HL-60/S4 treated with retinoic acid at 250 ng/mL for 4 days and 3 days (cell line): ENCODE data around the gene CDK3.

Source experiments
- in situ Hi-C: fragments of 300-500 bp; cut with MboI; formaldehyde crosslinking; loops from 2 replicates; pipeline ENCODE4 v1.7.0; 2022; ENCODE audit warnings: low sequenced_read_pairs

The CDK3 gene

DNA sequence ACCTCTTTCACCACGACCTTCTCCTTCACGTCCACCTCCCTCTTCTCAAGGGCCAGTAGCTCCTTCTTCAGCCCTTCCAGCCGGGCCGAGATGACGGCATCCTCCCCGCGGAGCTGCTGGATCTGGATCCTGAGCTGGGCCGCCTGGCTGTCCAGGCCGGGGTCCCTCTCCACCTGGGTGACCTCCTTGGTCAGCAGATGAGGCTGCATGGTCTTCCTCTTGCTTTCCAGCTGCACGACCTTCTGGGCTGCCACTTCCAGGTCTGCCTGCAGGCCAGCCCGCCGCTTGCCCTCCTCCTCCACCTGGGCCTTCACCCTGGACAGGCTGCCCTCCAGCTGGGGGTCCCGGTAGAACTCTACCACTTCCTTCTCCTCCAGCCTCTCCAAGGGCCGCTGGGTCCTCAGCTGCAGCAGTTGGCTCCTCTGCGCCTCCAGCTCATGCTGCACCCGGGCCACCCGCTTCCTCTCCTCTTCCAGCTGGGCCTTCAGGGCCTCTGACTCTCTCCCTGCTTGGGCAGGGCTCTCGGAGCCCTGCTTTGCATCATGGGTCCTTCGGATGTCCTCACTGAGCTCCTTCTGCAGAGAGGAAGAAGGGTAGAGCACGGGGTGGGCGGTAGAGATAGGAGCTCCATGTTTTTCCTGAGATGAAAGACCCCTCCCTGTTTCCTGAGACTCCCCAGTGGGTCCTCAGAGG, 9.5 kb downstream of the CDK3 start:
- in situ Hi-C loops = loop anchor here (5.0 to 10.0 kb wide), 2 partner anchors 93 to 285 kb away; no protein-coding TSS in a partner anchor

DNA sequence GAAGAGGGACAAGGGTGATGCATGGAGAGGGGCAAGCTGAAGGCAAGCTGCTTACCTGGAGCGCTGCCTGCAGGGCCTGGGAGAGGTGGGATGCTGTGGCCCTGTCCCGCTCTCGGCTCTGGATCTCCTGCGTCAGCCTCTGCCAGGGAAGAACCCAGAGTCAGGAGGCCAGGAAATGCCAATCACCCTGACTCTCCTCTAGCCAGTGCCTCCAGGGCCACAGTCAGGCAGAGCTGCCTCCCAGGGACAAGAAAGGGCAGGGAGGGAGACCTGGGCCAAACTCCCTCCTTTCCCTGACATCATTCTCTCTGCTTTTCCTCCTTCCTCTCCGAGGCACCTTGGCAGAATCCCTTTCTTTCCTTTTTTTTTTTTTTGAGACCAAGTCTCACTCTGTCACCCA, 11.3 kb downstream of the CDK3 start:
- in situ Hi-C loops = loop anchor here (10.0 kb wide), 1 partner anchor 283 kb away; no protein-coding TSS in a partner anchor

DNA sequence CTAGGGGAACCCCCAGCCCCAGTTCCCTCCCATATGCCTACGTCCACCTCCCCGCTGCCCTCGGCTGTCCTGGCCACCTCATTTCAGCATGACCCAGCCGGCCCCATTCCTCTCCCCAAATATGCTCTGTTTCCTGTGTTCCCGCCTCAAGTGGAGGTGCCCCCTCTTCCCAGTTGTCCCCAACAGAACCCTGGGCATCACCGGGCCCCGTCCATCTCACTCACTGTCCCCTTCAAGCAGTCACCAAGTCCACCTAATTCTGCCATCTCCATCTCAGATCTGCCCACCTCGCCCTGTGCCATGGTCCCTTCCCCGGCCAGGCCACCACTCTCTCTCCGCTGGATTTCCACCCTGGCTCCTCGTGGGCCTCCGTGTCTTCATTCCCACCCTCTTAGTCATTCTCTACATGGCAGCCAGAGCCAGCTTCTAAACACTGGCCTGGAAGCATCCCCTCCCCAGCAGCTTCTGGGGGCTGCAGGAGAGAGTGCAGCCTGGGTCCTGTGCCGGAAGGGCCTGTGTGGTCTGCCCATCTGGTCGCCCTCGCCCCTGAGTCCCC, 12.8 kb downstream of the CDK3 start:
- in situ Hi-C loops = loop anchor here (10.0 kb wide), 1 partner anchor 281 kb away; no protein-coding TSS in a partner anchor

GRCh38 chr17:76014100-76014924, 13.7 kb downstream of the CDK3 start:
- in situ Hi-C loops = loop anchor here (10.0 kb wide), 1 partner anchor 280 kb away; no protein-coding TSS in a partner anchor

DNA sequence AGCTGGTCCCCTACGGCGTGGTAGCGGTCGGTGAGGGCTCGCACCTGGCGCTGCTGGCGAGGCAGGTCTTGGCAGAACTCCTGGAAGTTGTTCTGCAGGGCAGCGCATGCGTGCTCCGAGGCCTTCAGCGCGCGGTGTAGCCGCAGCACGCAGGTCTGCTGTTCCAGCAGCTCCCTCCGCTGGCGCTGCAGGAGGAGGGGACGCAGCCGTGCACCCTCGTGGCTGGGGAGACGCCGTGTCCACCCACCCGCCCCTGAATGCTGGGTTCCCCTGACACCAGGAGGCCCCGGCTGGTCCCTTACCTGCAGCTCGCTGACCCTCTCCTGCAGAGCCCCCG, 14.2 kb downstream of the CDK3 start:
- in situ Hi-C loops = loop anchor here (10.0 kb wide), 1 partner anchor 280 kb away; no protein-coding TSS in a partner anchor

DNA sequence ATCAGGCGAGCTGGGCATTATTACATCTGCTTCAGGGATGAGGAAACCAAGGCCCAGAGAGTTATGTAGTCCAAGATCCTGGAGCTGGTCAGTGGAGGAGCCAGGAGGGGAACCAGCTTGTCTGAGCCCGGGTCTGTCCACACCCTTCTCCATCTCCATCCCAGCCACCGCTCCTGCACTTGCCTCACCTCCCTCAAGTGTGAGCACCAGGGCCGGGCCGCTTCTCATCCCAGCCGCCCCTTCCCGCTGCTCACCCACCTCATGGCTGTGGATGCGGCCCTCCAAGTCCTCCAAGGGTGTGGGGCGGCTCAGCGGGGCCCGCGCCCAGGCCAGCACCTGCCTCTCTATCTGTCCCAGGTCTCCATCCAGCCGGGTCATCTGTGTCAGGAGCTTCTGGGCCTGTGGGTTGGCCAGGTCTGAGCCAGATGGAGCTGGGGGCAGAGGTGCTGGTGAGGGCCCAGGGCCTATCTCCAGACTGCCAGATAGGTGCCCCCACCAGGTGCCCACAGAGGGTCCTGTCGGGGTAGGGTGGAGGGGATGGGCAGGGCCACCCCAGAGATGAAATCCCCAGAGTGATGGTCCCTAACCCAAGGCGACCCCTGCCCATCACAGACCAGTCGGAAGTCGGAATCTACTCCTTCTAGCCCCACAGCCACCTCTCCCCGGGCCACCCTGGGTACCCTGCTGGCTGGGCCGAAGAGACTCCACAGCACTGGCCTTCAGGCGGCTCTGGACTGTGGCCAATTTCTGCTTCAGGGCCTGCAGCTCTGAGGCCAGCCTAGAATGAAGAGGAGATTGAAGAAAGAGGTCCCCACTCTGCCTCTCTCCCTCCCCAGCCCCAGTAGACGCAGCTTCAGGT, 17.1 kb downstream of the CDK3 start:
- in situ Hi-C loops = loop anchor here (10.0 kb wide), 1 partner anchor 277 kb away; no protein-coding TSS in a partner anchor

GRCh38 chr17:76018340-76018680, 17.7 kb downstream of the CDK3 start:
- in situ Hi-C loops = loop anchor here (10.0 kb wide), 1 partner anchor 276 kb away; no protein-coding TSS in a partner anchor

DNA sequence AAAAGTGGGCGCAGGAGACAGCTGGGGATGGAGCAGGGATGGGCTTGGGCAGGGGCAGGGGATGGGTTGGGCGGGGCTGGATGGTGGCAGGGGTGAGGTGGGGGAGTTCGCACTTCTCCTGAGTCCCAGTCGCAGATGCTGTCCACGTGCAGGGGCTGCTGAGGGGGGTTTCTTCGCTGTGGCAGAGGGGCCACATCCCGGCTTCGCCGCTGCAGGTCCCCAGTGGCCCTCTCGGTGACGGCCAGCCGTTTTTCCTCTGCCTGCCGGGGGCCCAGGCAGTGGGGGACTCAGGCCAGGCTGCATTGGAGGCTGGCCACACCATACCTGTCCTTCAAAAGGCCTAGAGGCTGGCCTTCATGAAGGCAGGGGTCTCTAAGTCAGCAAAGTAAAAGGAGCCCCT, 18.1 kb downstream of the CDK3 start:
- in situ Hi-C loops = loop anchor here (10.0 kb wide), 1 partner anchor 276 kb away; no protein-coding TSS in a partner anchor

DNA sequence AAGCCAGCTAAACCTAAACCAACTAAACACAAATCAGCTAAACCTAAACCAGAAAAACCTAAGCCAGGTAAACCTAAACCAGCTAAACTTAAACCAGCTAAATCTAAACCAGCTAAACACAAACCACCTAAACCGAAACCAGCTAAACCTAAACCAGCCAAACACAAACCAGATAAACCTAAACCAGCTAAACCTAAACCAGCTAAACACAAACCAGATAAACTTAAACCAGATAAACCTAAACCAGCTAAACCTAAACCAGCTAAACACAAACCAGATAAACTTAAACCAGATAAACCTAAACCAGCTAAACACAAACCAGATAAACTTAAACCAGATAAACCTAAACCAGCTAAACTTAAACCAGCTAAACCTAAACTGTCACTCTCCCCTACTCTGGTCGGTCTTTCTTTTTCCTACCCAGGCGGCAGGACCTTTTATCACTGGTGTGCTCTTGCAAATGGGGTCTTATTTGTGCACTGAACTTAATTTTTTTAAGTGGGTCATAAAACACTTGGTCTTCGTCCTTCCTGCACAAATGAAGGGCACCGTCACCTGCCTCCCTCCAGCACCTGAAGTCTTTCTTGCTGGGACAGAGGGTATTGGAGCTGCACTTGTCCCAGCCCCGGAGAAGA, 19.3 kb downstream of the CDK3 start:
- in situ Hi-C loops = loop anchor here (10.0 kb wide), 1 partner anchor 275 kb away; no protein-coding TSS in a partner anchor

- in situ Hi-C loops = no loop called here
Observed at GRCh38 chr17:76022285-76022684, 21.6 kb downstream of the CDK3 start.

GRCh38 chr17:76022973-76023899, 22.6 kb downstream of the CDK3 start:
- in situ Hi-C loops = no loop called here

DNA sequence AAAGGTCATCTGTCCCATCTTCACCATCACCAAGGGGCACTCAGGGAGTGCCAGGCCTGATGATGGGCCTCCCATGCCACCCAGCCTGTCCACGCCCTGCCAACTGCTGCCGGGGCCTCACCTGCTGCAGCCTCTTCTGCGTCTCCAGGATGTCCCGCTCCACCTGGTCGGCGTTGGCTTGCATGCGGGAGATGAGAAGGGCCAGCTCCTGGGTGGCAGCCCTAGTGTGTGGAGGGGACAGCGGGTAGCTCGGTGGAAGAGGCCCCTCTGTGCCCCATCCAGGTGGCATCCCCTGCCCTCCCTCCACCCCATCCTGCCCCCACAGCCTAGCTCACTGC, 23.2 kb downstream of the CDK3 start:
- in situ Hi-C loops = no loop called here

- in situ Hi-C loops = no loop called here
Observed at GRCh38 chr17:76024353-76024752, 23.7 kb downstream of the CDK3 start.

DNA sequence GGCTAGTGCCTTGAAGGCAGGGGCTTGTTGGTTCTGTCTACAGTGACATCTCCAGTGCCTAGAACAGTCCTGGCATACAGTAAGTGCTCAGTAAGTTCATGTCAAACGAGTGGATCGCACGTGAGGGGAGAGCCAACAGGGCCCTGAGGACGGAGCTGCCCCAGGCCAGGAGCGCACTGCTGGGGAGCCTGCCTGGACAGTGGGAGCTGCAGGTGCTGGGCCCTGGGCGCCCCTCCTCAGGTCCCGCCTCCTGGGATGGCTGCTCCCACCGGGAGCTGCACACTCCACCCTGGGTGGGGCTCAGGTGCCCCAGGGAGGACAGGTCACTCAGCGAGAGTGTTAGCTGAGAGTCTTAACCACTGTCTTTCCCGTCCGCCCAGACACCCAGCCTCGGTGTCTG, 24.6 kb downstream of the CDK3 start:
- in situ Hi-C loops = no loop called here

DNA sequence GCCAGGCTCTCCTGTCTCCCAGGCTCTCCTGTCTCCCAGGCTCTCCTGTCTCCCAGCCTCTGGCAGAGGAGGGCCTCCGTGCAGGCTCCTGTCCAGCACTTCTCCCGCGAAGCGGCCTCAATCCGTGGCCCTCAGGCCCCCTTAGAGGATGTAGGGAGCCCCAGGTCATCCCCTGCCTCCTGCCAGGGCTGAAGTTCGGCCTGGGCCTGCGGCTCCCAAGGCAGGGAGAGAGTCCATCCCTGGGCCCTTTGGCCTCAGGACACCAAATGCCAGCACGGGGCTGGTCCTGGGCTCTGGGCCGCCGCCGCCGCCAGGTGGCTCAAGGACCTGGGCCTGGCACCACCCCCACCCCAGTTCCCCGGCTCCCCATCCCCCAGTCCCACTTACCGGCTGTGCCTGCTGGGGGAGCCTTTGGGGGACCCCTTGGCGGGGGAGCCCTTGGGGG, 26.1 kb downstream of the CDK3 start:
- in situ Hi-C loops = no loop called here

DNA sequence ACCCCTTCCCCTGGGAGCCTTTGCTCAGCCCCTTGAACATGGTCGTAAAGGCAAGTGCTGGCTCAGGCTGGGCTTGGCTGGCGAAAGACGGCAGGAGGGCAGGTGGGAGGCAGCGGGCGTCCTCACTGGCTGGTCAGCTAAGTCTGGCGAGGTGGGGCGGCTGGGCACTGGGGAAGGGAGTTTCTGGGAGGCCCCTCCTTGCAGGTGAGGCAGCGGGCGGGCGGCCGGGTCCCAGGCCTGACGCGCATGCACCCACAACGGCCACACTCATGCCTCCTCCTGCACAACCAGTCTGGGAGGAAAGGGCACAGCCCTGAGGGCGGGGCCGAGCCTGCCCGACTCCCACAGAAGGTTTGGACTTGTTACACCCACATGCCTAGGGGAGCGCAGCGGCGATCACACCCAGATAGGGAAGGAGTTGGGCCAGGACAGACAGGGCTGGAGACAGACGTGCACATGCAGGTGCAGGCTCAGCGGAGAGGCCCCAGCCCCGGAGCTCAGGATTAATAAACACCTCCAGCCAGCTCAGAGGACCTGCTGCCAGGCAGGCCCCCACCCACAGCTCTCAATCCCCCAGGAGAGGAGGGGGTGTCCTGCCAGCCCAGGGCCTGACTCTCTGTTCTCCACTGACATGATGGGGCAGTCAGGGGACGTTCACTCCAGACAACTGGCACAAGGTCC, 26.6 kb downstream of the CDK3 start, which contains the start of gene EVPL:
EVPL (minus strand) TSS at position 148 of the 681 bp plus-strand sequence; CDS start at position 40, 108 bp downstream.
- in situ Hi-C loops = no loop called here

GRCh38 chr17:76032073-76032779, 31.6 kb downstream of the CDK3 start:
- in situ Hi-C loops = no loop called here

GRCh38 chr17:76032780-76033108, 32.1 kb downstream of the CDK3 start:
- in situ Hi-C loops = no loop called here
